Gastroesophageal sphincter (tissue), 3 donors: ENCODE data around the gene MEGF11.
A peak's percentile ranks its signal among the peaks of the same experiment; 100 is the strongest.

Experiments used
- CTCF ChIP-seq, 4 experiments: fragments of 200-600 bp in 2 of 4; fragments of 450-650 bp in 2 of 4; sonication (generic) in 1 of 4; IDR thresholded peaks; one replicate each; pipeline ENCODE4 v1.5.1; 2017 to 2019; ENCODE audit warnings: antibody characterized with exemption in 4 of 4, mild to moderate bottlenecking in 2 of 4, moderate library complexity in 2 of 4
- EP300 ChIP-seq: sonication (generic); formaldehyde crosslinking; IDR thresholded peaks from one replicate; pipeline ENCODE4 v1.6.1; 2017; ENCODE audit warnings: antibody characterized with exemption, mild to moderate bottlenecking
- POLR2A ChIP-seq, 2 donors: fragments of 450-650 bp; IDR thresholded peaks; one replicate each; pipeline ENCODE4 v1.6.1; 2017; ENCODE audit warnings: antibody characterized with exemption in 2 of 2, mild to moderate bottlenecking in 2 of 2, moderate library complexity in 1 of 2
- POLR2AphosphoS5 ChIP-seq: sonication (generic); formaldehyde crosslinking; IDR thresholded peaks from one replicate; pipeline ENCODE4 v1.6.1; 2017; ENCODE audit warnings: antibody characterized with exemption

GRCh38 chr15:66293419-66294156 is 40.0 kb upstream of the MEGF11 start, which contains the start of gene DIS3L:
- TF ChIP-seq POLR2AphosphoS5 (peak; percentile 3), CTCF (IDR thresholded peaks at IDR 0.05) (peak in 1 of 4 experiments; percentile 22), POLR2A (IDR thresholded peaks at IDR 0.05) (peak; percentile 38 to 44), EP300 (no peak)
